Measurements from ENCODE around the gene RYR3. TPM values are rescaled to one million over a fixed set of nuclear protein-coding genes. Genes with fewer than 3 reads are reported as not detected.

The RYR3 gene
- total and polyA plus RNA-seq, 2 donors (not counting 1 experiment from before 2014, with no cell fraction given): not detected

GRCh38 chr15:33675246-33675645, 364.5 kb downstream of the RYR3 start:
- no peak overlapping the region for H3K4me2 ChIP-seq (replicated peaks; ENCODE audit: low read depth, low read length, poor library complexity, severe bottlenecking)
- H3K4me3 Mint-ChIP-seq: no peak overlapping the region

DNA sequence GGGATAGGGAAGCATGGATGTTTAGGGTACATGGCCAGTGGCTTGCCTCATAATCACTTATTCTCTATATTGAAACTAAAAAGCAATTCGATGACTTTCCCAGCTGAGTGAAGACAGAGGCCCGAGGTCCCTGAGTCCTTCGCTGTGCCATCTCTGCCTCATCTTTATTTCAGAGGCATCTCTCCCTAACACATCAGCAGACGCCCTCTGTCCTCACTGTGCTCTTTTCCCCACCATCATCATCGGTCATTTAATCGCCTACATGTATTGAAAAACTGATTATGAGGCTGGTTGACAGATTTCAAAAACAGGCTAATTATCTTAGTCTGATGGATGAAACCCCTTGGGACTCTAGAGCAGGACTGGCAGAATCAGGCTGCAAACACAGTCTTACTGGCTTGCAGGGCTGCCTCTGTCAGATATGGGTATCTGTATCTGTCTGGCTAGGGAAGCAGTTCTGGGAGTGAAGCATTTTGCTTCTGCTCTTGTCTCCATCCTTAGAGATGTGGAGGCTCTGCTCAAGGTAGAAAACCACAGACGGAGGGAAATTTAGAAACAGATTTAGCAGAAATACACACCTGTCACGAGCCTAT, 366.6 kb downstream of the RYR3 start:
- Histone ChIP-seq H2AFZ (ENCODE audit: insufficient read depth, low read depth, low read length, poor library complexity, severe bottlenecking) (no peak overlapping the region), H3K79me2 (ENCODE audit: control insufficient read depth, insufficient read depth, low read length) (no peaks in the 10 kb centered on the region), H3K9me3 (ENCODE audit: control extremely low read depth in 1 of 3, control insufficient read depth in 2 of 3, insufficient read depth in 1 of 3, low read length in 2 of 3) (no peaks in the 10 kb centered on the region), H3K4me3 (ENCODE audit: control extremely low read depth in 1 of 5, extremely low read depth in 1 of 5, insufficient read depth in 1 of 5, low read depth in 2 of 5, low read length in 4 of 5) (no peak overlapping the region), H3K27ac (ENCODE audit: low read length in 2 of 2) (no peak overlapping the region), H3K4me2 (replicated peaks; ENCODE audit: low read depth, low read length, poor library complexity, severe bottlenecking) (no peak overlapping the region), H3K4me1 (ENCODE audit: control insufficient read depth in 2 of 2, insufficient read depth in 2 of 2, low read length in 2 of 2) (no peaks in the 10 kb centered on the region), H3K27me3 (replicated peaks in 1 of 4; ENCODE audit: control extremely low read depth in 1 of 4, control insufficient read depth in 3 of 4, insufficient read depth in 4 of 4, low read length in 3 of 4) (peaks cover 0 to 2% (median 1%) of the 10 kb centered on the region in 4 experiments), H3K9ac (ENCODE audit: low read length) (no peak overlapping the region), H3K36me3 (replicated peaks in 1 of 2; ENCODE audit: control extremely low read depth in 1 of 2, control insufficient read depth in 1 of 2, extremely low read depth in 1 of 2, insufficient read depth in 2 of 2, low read length in 1 of 2) (no peaks in the 10 kb centered on the region), H4K20me1 (ENCODE audit: control insufficient read depth, insufficient read depth, low read length, poor library complexity, severe bottlenecking) (no peaks in the 10 kb centered on the region)
- ATAC-seq (ENCODE audit: low read depth): no peak
- H3K4me1 Mint-ChIP-seq: no peaks in the 10 kb centered on the region
- 80% methylated on average over 2 of the region's 8 CpGs for WGBS (ENCODE audit: insufficient coverage)
- TF ChIP-seq CTCF (IDR thresholded peaks at IDR 0.05): no peak
- TF ChIP-seq EZH2 (IDR thresholded peaks at IDR 0.05; ENCODE audit: borderline replicate concordance, insufficient read depth, low read depth, low read length, poor library complexity, severe bottlenecking): no peak
- H3K27ac Mint-ChIP-seq: no peak overlapping the region
- ChIA-PET CTCF (no interaction called here), POLR2A (no interaction called here)
- no peaks in the 10 kb centered on the region for H3K9me3 Mint-ChIP-seq (ENCODE audit: insufficient read depth)
- DNase-seq: no peak
- peaks cover 51% of the 10 kb centered on the region for H3K27me3 Mint-ChIP-seq
- H3K4me3 Mint-ChIP-seq: no peak overlapping the region
- intact Hi-C loops (cut with micrococcal nuclease): no loop called here

More at GRCh38 chr15:33675246-33675645, 364.5 kb downstream of the RYR3 start:
- Histone ChIP-seq H3K4me3 (ENCODE audit: control extremely low read depth in 1 of 5, extremely low read depth in 1 of 5, insufficient read depth in 1 of 5, low read depth in 2 of 5, low read length in 4 of 5) (no peak overlapping the region), H4K20me1 (ENCODE audit: control insufficient read depth, insufficient read depth, low read length, poor library complexity, severe bottlenecking) (no peaks in the 10 kb centered on the region), H2AFZ (ENCODE audit: insufficient read depth, low read depth, low read length, poor library complexity, severe bottlenecking) (no peak overlapping the region), H3K4me1 (ENCODE audit: control insufficient read depth in 2 of 2, insufficient read depth in 2 of 2, low read length in 2 of 2) (no peaks in the 10 kb centered on the region), H3K79me2 (ENCODE audit: control insufficient read depth, insufficient read depth, low read length) (no peaks in the 10 kb centered on the region), H3K27ac (ENCODE audit: low read length in 2 of 2) (no peak overlapping the region), H3K27me3 (replicated peaks in 1 of 4; ENCODE audit: control extremely low read depth in 1 of 4, control insufficient read depth in 3 of 4, insufficient read depth in 4 of 4, low read length in 3 of 4) (peaks cover 0 to 2% (median 1%) of the 10 kb centered on the region in 4 experiments), H3K9ac (ENCODE audit: low read length) (no peak overlapping the region), H3K36me3 (replicated peaks in 1 of 2; ENCODE audit: control extremely low read depth in 1 of 2, control insufficient read depth in 1 of 2, extremely low read depth in 1 of 2, insufficient read depth in 2 of 2, low read length in 1 of 2) (no peaks in the 10 kb centered on the region), H3K9me3 (ENCODE audit: control extremely low read depth in 1 of 3, control insufficient read depth in 2 of 3, insufficient read depth in 1 of 3, low read length in 2 of 3) (peaks cover 0 to 2% (median 0%) of the 10 kb centered on the region in 3 donors)
- TF ChIP-seq CTCF (IDR thresholded peaks at IDR 0.05) (no peak), EZH2 (IDR thresholded peaks at IDR 0.05; ENCODE audit: borderline replicate concordance, insufficient read depth, low read depth, low read length, poor library complexity, severe bottlenecking) (no peak)
- H3K9me3 Mint-ChIP-seq (ENCODE audit: insufficient read depth): no peaks in the 10 kb centered on the region
- no CpG with 5 or more reads among the region's 4 CpGs for WGBS (ENCODE audit: insufficient coverage)
- ATAC-seq (ENCODE audit: low read depth): no peak
- ChIA-PET CTCF (no interaction called here), POLR2A (no interaction called here)
- no peak overlapping the region for H3K27ac Mint-ChIP-seq
- intact Hi-C loops (cut with micrococcal nuclease): no loop called here
- peaks cover 39% of the 10 kb centered on the region for H3K27me3 Mint-ChIP-seq
- DNase-seq: no peak
- no peaks in the 10 kb centered on the region for H3K4me1 Mint-ChIP-seq
